Hepatocyte (in vitro differentiated cells): ENCODE data around the gene CFAP58. TPM values are rescaled to one million over a fixed set of nuclear protein-coding genes. Genes with fewer than 3 reads are reported as not detected.

Experiments used
- DNase-seq: peaks from one replicate; pipeline ENCODE4 v3.0.0-alpha.2; 2016; ENCODE audit warnings: low spot score
- H2AFZ ChIP-seq: fragments of 200-600 bp; sonication (generic); 2 replicates; pipeline ENCODE4 v1.6.0; 2016; ENCODE audit warnings: antibody characterized with exemption, mild to moderate bottlenecking
- H3K27ac ChIP-seq: fragments of 200-600 bp; sonication (generic); 2 replicates; pipeline ENCODE4 v1.5.1; 2016; ENCODE audit warnings: mild to moderate bottlenecking
- H3K27me3 ChIP-seq: fragments of 200-600 bp; sonication (generic); 2 replicates; pipeline ENCODE4 v1.6.1; 2016
- H3K36me3 ChIP-seq: fragments of 200-600 bp; sonication (generic); replicated peaks from 2 replicates; pipeline ENCODE4 v1.5.1; 2016; ENCODE audit warnings: low read depth; ENCODE audit not compliant: insufficient read depth
- H3K4me1 ChIP-seq: fragments of 200-600 bp; sonication (generic); 2 replicates; pipeline ENCODE4 v1.5.1; 2016; ENCODE audit warnings: mild to moderate bottlenecking, moderate library complexity; ENCODE audit not compliant: insufficient read depth
- H3K4me2 ChIP-seq: fragments of 200-600 bp; sonication (generic); 2 replicates; pipeline ENCODE4 v1.6.0; 2016
- H3K4me3 ChIP-seq: fragments of 200-600 bp; sonication (generic); 2 replicates; pipeline ENCODE4 v1.5.1; 2016; ENCODE audit warnings: mild to moderate bottlenecking
- H3K79me2 ChIP-seq: fragments of 200-600 bp; sonication (generic); 2 replicates; pipeline ENCODE4 v1.6.0; 2017; ENCODE audit warnings: mild to moderate bottlenecking
- H3K9me2 ChIP-seq: fragments of 200-600 bp; sonication (generic); replicated peaks from 2 replicates; pipeline ENCODE4 v1.6.0; 2017; ENCODE audit warnings: mild to moderate bottlenecking; ENCODE audit not compliant: insufficient read depth
- H3K9me3 ChIP-seq: fragments of 200-600 bp; sonication (generic); 2 replicates; pipeline ENCODE4 v1.5.1; 2016; ENCODE audit warnings: low read depth, mild to moderate bottlenecking
- H4K20me1 ChIP-seq: fragments of 200-600 bp; sonication (generic); 2 replicates; pipeline ENCODE4 v1.6.0; 2016; ENCODE audit warnings: mild to moderate bottlenecking; ENCODE audit not compliant: insufficient read depth, poor library complexity, severe bottlenecking
- EZH2 ChIP-seq: fragments of 200-600 bp; sonication (generic); IDR thresholded peaks from 2 replicates; pipeline ENCODE4 v1.6.1; 2016; ENCODE audit warnings: antibody characterized with exemption, mild to moderate bottlenecking, borderline replicate concordance
- EZH2phosphoT487 ChIP-seq: fragments of 200-600 bp; sonication (generic); IDR thresholded peaks from one replicate; pipeline ENCODE4 v1.6.1; 2018; ENCODE audit warnings: antibody characterized with exemption, mild to moderate bottlenecking, low read depth, moderate library complexity; ENCODE audit not compliant: unreplicated experiment, severe bottlenecking
- WGBS: methylation state at CpG from one replicate; pipeline ENCODE4 v1.1.6; 2016; ENCODE audit warnings: low lambda C conversion rate; ENCODE audit errors: missing lambda C conversion rate; 5-methylcytosine and 5-hydroxymethylcytosine counted together
- polyA plus RNA-seq: library from polyadenylated mRNA; unstranded; fragments of >200 nt; fragmentation: Nextera tagmentation; extraction: Ambion mirVana; gene quantifications from 2 replicates; pipeline ENCODE4 v1.2.1, GENCODE V29; 2016
- total RNA-seq: library from RNA; depleted of rRNA; stranded (reverse); fragments of >200 nt; gene quantifications from 2 replicates; pipeline ENCODE4 v1.2.3, GENCODE V29; 2014
- TF ChIP-seq, protein P1 (sequence below): fragments of 200-600 bp; sonication (generic); IDR thresholded peaks from 2 replicates; pipeline ENCODE4 v1.5.1; 2016; ENCODE audit warnings: antibody characterized with exemption, mild to moderate bottlenecking; ENCODE audit not compliant: poor library complexity

The CFAP58 gene
- total and polyA plus RNA-seq, 2 experiments from 2014 or later = 0.17 TPM; not detected in 1

DNA sequence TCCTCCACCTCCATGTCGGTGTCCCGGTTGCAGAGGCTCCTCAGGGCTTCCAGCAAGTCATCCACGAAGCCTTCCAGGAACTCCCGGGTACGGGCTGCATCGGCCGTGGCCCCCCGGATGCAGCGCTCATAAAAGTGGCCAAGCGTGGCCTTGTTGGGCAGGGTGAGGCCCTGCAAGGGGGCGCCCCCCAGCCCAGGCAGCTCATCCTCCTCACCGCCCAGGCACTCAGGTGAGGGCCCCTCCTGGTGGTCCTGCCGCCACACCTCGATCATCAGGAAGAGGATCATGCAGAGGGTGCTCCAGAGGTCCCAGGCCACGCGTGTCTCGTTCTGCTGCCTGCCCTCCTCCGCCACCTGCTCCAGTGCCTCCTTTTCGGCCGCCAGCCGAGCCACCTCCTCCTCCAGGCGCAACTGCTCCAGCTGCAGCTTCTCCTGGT, 38.1 kb upstream of the CFAP58 start:
- 100% methylated on average over 14 of the region's 22 CpGs for WGBS
- DNase-seq = no peak
- peaks cover 3% of the 10 kb centered on the region for H4K20me1 ChIP-seq
- H3K27ac ChIP-seq = no peak overlapping the region
- no peaks in the 10 kb centered on the region for H3K36me3 ChIP-seq
- TF ChIP-seq EZH2phosphoT487 (no peak), EZH2 (no peak)
- TF ChIP-seq, protein P1, sequence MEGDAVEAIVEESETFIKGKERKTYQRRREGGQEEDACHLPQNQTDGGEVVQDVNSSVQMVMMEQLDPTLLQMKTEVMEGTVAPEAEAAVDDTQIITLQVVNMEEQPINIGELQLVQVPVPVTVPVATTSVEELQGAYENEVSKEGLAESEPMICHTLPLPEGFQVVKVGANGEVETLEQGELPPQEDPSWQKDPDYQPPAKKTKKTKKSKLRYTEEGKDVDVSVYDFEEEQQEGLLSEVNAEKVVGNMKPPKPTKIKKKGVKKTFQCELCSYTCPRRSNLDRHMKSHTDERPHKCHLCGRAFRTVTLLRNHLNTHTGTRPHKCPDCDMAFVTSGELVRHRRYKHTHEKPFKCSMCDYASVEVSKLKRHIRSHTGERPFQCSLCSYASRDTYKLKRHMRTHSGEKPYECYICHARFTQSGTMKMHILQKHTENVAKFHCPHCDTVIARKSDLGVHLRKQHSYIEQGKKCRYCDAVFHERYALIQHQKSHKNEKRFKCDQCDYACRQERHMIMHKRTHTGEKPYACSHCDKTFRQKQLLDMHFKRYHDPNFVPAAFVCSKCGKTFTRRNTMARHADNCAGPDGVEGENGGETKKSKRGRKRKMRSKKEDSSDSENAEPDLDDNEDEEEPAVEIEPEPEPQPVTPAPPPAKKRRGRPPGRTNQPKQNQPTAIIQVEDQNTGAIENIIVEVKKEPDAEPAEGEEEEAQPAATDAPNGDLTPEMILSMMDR = no peak
- H3K79me2 ChIP-seq = peaks cover 28% of the 10 kb centered on the region
- H3K4me1 ChIP-seq = peaks cover 12% of the 10 kb centered on the region
- no peak overlapping the region for H3K4me3 ChIP-seq
- no peak overlapping the region for H2AFZ ChIP-seq
- H3K27me3 ChIP-seq = no peaks in the 10 kb centered on the region
- no peaks in the 10 kb centered on the region for H3K9me3 ChIP-seq
- no peak overlapping the region for H3K4me2 ChIP-seq
- H3K9me2 ChIP-seq = no peaks in the 10 kb centered on the region

DNA sequence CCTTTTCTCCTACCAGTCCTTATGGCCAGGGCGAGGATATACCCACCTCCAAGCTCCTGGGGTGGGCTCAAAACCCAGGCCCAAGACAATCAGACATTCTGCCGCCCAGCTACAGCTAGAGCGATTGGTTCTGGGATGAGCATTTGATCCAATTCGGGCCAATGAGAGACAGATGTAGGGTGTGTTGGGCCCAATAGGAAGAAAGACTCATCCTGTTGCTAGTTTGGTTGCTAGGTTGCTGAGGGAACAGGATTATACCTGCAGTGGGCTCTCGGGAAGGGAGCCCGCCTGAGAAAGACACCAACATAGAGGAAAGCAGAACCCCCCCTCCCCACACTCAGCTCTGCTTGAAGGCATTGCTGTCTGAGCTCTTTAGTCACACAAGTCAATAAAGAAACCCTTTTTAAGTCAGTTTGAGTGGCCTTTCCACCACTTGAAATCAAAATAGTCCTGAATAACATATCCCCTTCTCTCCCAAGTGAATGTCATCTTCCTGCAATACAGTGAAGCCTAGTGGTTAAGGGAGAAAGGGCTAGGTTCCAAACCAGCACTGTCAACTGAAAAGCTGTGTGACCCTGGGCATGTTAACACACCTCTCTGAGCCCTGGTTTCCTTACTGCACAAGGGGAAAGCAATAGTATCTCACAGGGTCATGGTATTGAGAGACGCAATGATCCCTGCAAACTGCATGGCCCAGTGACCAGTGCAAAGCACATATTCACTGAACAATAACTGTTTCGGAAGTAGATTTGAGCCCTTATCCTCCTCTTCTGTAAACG, 37.1 kb upstream of the CFAP58 start:
- Histone ChIP-seq H3K36me3 (no peaks in the 10 kb centered on the region), H3K27me3 (no peaks in the 10 kb centered on the region), H3K9me2 (no peaks in the 10 kb centered on the region), H3K9me3 (no peaks in the 10 kb centered on the region), H3K4me2 (no peak overlapping the region), H2AFZ (no peak overlapping the region), H3K27ac (peak overlapping the region; percentile 9), H3K79me2 (peaks cover 36% of the 10 kb centered on the region), H4K20me1 (peaks cover 6% of the 10 kb centered on the region), H3K4me3 (no peak overlapping the region), H3K4me1 (peaks cover 13% of the 10 kb centered on the region)
- no peak for DNase-seq
- TF ChIP-seq EZH2phosphoT487 (no peak), EZH2 (no peak)
- TF ChIP-seq, protein P1 = no peak
- WGBS = 85% methylated on average over 9 of the region's 9 CpGs

DNA sequence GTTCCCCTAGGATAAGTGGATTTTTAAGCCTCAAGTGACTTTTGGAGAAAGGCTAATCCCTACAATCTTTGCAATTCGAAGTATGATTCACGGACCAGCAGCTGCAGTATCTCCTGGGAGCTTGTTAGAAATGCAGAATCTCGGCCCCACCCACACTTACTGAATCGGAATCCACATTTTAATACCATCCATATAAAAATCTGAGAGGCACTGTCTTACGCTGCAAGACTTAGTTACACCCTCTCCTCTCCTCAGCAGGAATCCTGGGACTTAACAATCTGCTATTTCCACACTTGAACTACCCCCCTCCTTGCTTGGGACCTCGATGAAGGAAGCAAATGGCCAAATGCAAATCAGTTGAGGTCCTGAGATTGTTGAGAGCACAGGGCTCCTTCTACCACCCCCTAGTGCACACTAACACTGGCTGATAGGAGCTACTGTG, 36.3 kb upstream of the CFAP58 start:
- Histone ChIP-seq H3K79me2 (peaks cover 43% of the 10 kb centered on the region), H3K4me3 (no peak overlapping the region), H3K4me1 (peaks cover 13% of the 10 kb centered on the region), H3K4me2 (no peak overlapping the region), H3K36me3 (no peaks in the 10 kb centered on the region), H3K9me2 (no peaks in the 10 kb centered on the region), H3K27ac (no peak overlapping the region), H3K9me3 (no peaks in the 10 kb centered on the region), H2AFZ (no peak overlapping the region), H3K27me3 (no peaks in the 10 kb centered on the region), H4K20me1 (peaks cover 6% of the 10 kb centered on the region)
- TF ChIP-seq EZH2phosphoT487 (no peak), EZH2 (no peak)
- TF ChIP-seq, protein P1 = no peak
- peak; percentile 39 for DNase-seq
- 36% methylated on average over 6 of the region's 6 CpGs for WGBS
